NCI-H1048 (cell line): Measurements from ENCODE around the gene PMEL.
"Not testable (repeated sequence)": the region's sequence is repeated elsewhere in the genome, so short reads cannot be mapped to it uniquely, and the experiment has no call there.

Experiments
- DNase-seq: peaks from one replicate; lab custom pipeline; 2025; lab: John Stamatoyannopoulos, UW

Gene PMEL

DNA sequence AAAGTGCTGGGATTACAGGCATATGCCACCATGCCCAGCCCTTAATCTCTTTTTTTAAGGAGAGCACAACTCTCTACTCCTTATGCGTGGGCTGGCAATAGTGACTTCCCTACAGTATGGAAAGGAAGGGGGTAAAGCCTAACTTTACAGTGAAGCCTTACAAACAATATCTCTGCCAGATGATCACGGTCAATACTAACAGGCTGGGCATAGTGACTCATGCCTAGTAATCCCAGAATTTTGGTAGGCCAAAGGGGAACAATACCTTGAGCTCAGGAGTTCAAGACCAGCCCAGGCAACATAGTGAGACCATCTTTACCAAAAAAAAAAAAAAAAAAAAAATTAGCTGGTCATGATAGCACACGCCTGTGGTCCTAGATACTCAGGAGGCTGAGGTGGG is 43.7 kb downstream of the PMEL start:
- no peak for DNase-seq

DNA sequence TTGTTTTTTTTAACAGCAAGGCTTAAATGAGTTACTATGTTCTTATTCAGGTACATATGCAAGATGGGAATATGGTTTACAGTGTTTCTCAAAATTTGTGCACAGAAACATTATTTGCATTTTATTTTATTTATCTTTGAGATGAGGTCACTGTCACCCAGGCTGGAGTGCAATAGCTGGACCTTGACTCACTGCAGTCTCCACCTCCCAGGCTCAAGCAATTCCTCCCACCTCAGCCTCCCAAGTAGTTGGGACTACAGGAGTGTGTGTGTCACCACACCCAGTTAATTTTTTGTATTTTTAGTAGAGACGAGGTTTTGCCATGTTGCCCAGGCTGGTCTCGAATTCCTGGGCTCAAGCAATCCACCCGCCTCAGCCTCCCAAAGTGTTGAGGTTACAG is 46.8 kb downstream of the PMEL start:
- DNase-seq = not testable (repeated sequence)

DNA sequence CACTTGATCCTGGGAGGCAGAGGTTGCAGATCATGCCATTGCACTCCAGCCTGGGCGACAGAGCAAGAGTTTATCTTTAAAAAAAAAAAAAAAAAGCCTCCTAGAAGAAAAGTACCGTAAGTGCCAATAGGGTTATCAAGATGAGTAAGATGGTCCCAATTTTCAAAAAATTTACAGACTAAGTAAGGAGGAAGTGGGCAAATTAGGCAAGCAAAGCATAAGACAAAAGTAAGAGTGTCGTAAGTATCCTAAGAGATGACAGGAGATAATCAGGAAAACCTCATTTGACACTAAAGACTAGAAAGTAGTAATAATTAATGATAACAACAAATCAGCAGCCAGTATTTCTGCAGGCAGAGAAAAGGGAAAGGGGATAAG is 50.4 kb downstream of the PMEL start:
- no peak for DNase-seq

DNA sequence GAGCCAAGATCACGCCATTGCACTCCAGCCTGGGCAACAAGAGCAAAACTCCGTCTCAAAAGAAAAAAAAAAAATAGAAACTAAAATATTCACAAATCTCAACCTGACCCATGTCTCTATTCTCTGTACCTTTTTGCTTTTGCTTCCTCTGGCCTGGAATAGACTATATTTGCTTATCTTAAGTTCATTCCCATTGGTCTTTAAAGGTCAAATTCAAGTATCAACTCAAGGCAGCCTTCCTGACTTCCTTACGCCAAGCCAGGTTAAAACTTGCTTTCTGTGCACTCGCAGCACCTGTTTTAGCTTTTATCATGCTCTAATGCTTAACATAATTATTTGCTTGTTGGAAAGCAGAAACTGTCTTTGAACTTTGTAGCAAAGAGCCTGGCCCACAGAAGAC is 52.9 kb downstream of the PMEL start:
- no peak for DNase-seq

DNA sequence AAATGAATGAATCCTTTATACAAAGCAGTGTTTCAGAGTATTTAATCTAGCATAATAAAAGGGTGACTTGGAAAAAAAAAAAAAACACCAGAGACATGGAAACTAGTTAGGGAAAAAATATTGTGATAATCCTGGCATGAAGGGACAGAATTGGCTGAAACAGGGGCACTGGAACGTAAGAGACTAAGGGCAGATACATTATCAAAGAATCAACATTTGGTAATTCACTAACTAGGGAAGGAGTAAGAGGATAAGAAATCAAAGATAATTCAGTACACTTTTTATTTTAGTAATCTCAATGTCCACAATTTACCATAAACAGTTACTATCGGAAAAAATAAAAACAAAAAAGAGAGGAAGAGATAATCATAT is 56.3 kb downstream of the PMEL start:
- no peak for DNase-seq

DNA sequence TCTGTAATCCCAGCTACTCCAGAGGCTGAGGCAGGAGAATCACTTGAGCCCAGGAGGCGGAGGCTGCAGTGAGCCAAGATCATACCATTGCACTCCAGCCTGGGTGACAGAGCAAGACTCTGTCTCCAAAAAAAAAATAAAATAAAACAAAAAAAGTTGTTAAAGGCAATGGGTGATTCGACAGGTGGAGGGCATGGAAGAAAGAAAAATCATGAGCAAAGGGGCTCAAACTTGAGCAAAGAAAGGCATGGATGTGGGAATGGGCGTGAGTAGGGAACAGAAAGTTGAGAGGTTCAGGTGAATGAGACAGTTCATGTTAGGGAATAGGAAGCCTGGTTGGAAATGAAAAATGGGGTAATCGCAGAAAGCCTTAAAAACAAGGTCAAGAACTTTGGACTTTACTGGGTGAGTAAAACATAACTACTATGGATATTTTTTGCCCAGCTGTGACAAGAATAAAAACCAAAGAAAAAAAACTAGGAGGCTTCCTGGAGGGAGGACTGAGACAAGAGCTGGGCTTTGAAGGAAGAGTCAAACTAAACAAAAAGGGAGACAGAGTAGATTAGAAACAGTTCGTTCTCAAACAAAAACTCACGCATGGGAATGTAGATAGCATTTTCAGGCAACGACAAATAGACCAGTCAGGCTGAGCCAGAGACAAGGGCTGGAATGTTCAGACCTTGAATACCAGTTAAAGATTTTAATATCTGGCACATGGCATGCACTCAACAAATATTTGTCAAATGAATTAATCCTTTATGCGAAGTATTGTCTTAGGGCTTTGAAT is 56.9 kb downstream of the PMEL start:
- DNase-seq = peak; percentile 24

DNA sequence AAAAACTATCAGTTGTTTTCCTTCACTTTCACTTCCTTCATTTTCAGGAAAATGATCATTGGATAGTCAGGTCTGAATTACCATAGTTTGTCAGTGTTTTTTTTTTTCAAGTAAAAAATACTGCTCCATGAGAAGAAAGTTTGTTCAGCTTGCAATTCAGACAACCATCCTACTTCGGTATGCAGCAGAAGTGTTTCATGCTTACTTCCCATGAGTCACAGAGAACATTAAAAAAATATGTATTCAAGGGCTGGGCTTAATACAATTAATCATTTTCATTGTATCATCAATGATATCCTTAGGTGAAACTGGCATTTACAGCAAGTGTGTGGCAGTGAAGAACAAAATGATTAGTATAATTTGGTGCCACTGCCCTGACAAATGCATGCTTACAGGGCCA is 59.8 kb downstream of the PMEL start:
- DNase-seq = no peak
